ENCODE data around the gene INF2. TPM values are rescaled to one million over a fixed set of nuclear protein-coding genes. Genes with fewer than 3 reads are reported as not detected.

The INF2 gene
- total RNA-seq: 10 to 100 TPM; 12.7 to 21.9 (median 15.3) TPM
- 22.3 TPM for total RNA-seq (2013)

DNA sequence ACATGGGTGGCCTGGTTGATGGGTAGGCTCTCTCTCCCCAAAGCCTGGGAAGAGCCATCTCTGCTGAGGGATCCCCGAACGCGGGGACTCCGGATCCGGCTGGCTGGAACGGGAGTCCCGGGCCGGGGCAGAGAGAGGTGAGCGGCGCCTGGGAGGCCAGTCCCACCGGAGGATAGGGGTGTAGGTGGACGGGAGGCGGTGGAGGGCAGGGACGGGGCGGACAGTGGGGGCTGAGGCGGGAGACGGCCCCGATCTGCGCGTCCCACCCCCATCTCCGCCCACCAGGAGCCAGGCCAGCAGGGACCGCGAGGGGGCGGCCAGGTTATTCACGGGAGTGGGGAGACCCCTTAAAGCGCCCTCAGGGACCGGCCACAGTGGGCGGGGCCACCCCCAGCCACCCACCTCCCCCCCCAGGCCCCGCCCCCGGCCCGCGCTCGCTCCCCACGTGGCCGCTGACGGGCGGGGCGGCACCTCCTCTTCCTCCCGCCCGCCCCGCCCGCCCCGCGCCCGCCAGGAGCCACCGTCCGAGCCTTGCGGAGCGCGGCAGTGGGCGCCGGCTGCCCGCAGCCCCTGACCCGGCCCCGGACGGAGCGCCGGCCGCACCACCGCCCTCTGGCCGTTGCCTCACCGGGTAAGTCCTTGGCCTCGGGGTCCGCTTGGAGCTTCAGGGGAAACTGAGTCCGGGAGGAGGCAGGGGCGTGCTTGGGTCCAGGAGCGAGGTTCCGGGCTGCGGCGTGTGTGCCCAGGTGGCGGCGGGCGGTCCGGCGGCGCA lies at the start of gene INF2:
Gene INF2, plus strand, starts transcription at position 510 of the 772 bp plus-strand sequence. CDS start 11,748 bp downstream, outside the sequence.
- DNase-seq (peak; percentile 37 to 71), ATAC-seq (peak; percentile 53 to 84 (median 77))
- 10% methylated on average over 64 of the region's 76 CpGs for WGBS (ENCODE audit: insufficient coverage)
- H3K9me3 Mint-ChIP-seq: no peaks in the 10 kb centered on the region
- TF ChIP-seq, protein P1, sequence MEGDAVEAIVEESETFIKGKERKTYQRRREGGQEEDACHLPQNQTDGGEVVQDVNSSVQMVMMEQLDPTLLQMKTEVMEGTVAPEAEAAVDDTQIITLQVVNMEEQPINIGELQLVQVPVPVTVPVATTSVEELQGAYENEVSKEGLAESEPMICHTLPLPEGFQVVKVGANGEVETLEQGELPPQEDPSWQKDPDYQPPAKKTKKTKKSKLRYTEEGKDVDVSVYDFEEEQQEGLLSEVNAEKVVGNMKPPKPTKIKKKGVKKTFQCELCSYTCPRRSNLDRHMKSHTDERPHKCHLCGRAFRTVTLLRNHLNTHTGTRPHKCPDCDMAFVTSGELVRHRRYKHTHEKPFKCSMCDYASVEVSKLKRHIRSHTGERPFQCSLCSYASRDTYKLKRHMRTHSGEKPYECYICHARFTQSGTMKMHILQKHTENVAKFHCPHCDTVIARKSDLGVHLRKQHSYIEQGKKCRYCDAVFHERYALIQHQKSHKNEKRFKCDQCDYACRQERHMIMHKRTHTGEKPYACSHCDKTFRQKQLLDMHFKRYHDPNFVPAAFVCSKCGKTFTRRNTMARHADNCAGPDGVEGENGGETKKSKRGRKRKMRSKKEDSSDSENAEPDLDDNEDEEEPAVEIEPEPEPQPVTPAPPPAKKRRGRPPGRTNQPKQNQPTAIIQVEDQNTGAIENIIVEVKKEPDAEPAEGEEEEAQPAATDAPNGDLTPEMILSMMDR (IDR thresholded peaks at IDR 0.05): no peak
- H3K27ac Mint-ChIP-seq: peak within 1 kb of the TSS in 1 of 2 donors; percentile 24
- H3K27me3 Mint-ChIP-seq (ENCODE audit: low read depth in 2 of 2): no peaks in the 10 kb centered on the region
- Histone ChIP-seq H3K9me3 (ENCODE audit: control insufficient read depth, insufficient read depth, low read length) (no peaks in the 10 kb centered on the region), H3K4me1 (ENCODE audit: control insufficient read depth, insufficient read depth, low read length) (peaks cover 49% of the 10 kb centered on the region), H3K27ac (ENCODE audit: low read length) (peak within 1 kb of the TSS; percentile 42), H3K4me3 (ENCODE audit: low read length) (peak within 1 kb of the TSS; percentile 44), H3K27me3 (ENCODE audit: control insufficient read depth, insufficient read depth, low read length) (no peaks in the 10 kb centered on the region), H3K36me3 (ENCODE audit: control insufficient read depth, insufficient read depth, low read length) (no peaks in the 10 kb centered on the region)
- intact Hi-C loops (cut with micrococcal nuclease): no loop called here
- no peaks in the 10 kb centered on the region for H3K36me3 Mint-ChIP-seq
- H3K4me3 Mint-ChIP-seq: peak within 1 kb of the TSS; percentile 77
- H3K4me1 Mint-ChIP-seq: peaks cover 13 to 26% of the 10 kb centered on the region in 2 donors

DNA sequence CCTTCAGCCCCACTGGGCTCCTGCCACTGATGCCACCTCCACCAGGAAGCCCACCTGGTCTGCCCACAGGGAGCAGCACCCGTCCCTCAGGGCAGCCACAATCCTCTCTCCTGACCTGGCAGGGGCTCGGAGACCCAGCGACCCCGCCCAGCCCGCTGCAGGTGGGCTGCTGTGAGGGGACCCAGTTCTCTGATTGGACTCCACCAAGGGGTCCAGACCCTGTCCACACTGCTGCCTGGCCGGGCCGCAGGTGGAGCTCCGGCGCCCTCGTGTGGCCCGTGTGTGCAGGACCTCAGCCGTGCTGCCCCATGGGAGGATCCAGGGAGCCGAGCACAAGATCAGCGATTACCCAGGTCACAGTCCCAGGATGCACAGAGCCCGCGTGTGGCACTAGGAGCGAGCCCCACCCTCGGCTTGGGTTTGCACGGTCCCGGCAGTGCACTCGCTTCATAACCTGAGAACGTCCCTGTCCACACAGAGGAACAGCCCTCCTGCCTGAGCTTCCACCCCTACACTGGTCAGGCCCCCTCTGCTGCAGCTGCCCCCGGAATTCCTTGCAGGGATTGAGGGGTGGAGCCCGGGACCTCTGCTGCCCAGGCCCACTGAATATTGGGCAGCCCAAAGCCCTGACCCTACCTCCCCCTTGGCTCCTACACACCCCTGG lies 49.4 kb upstream of the INF2 start:
- no peaks in the 10 kb centered on the region for H3K36me3 Mint-ChIP-seq
- H3K27ac ChIP-seq (ENCODE audit: low read length): no peak overlapping the region
- intact Hi-C loops (cut with micrococcal nuclease): no loop called here
- H3K4me1 Mint-ChIP-seq: no peaks in the 10 kb centered on the region
- H3K9me3 ChIP-seq (ENCODE audit: control insufficient read depth, insufficient read depth, low read length): no peaks in the 10 kb centered on the region
- DNase-seq (peak; percentile 35 to 62), ATAC-seq (peak; percentile 15 to 85 (median 68))
- TF ChIP-seq, protein P1 (IDR thresholded peaks at IDR 0.05): peak; percentile 57
- 12% methylated on average over 24 of the region's 24 CpGs for WGBS (ENCODE audit: insufficient coverage)
- no peaks in the 10 kb centered on the region for H3K27me3 ChIP-seq (ENCODE audit: control insufficient read depth, insufficient read depth, low read length)
- peaks cover 9% of the 10 kb centered on the region for H3K4me1 ChIP-seq (ENCODE audit: control insufficient read depth, insufficient read depth, low read length)
- H3K27me3 Mint-ChIP-seq (ENCODE audit: low read depth in 2 of 2): peaks cover 12 to 22% of the 10 kb centered on the region in 2 donors
- H3K9me3 Mint-ChIP-seq: no peaks in the 10 kb centered on the region
- H3K4me3 Mint-ChIP-seq: no peak overlapping the region
- no peak overlapping the region for H3K27ac Mint-ChIP-seq
- H3K36me3 ChIP-seq (ENCODE audit: control insufficient read depth, insufficient read depth, low read length): no peaks in the 10 kb centered on the region
- H3K4me3 ChIP-seq (ENCODE audit: low read length): no peak overlapping the region

- Histone ChIP-seq H3K9me3 (ENCODE audit: control insufficient read depth, insufficient read depth, low read length) (no peaks in the 10 kb centered on the region), H3K36me3 (ENCODE audit: control insufficient read depth, insufficient read depth, low read length) (no peaks in the 10 kb centered on the region), H3K4me1 (ENCODE audit: control insufficient read depth, insufficient read depth, low read length) (peaks cover 9% of the 10 kb centered on the region), H3K4me3 (ENCODE audit: low read length) (no peak overlapping the region), H3K27me3 (ENCODE audit: control insufficient read depth, insufficient read depth, low read length) (no peaks in the 10 kb centered on the region), H3K27ac (ENCODE audit: low read length) (no peak overlapping the region)
- no peak overlapping the region for H3K4me3 Mint-ChIP-seq
- no peak overlapping the region for H3K27ac Mint-ChIP-seq
- intact Hi-C loops (cut with micrococcal nuclease): no loop called here
- ATAC-seq: no peak
- DNase-seq: no peak
- no peaks in the 10 kb centered on the region for H3K4me1 Mint-ChIP-seq
- TF ChIP-seq, protein P1 (IDR thresholded peaks at IDR 0.05): no peak
- peaks cover 0 to 2% of the 10 kb centered on the region in 2 donors for H3K9me3 Mint-ChIP-seq
- H3K36me3 Mint-ChIP-seq: no peaks in the 10 kb centered on the region
- H3K27me3 Mint-ChIP-seq (ENCODE audit: low read depth in 2 of 2): peaks cover 12 to 25% of the 10 kb centered on the region in 2 donors
- 65% methylated on average over 7 of the region's 10 CpGs for WGBS (ENCODE audit: insufficient coverage)
Measured at GRCh38 chr14:104640681-104641080, 48.7 kb upstream of the INF2 start.
